Liver (tissue), 9 donors: ENCODE results near the gene AFP. TPM values are rescaled to one million over a fixed set of nuclear protein-coding genes. Genes with fewer than 3 reads are reported as not detected.

Source experiments
- DNase-seq: peaks from one replicate; pipeline ENCODE4 v3.0.0-alpha.2; 2017; ENCODE audit warnings: low spot score
- H3K27ac ChIP-seq, 2 donors: one replicate each; pipeline ENCODE4 v1.7.0; 2013; ENCODE audit warnings: inconsistent platforms in 2 of 2, low read length in 2 of 2, control low read depth in 1 of 2, low read depth in 1 of 2, mild to moderate bottlenecking in 1 of 2
- H3K27me3 ChIP-seq, 4 donors: one replicate each; pipeline versions ENCODE4 v1.6.1 to v1.7.0; 2013; ENCODE audit warnings: low read length in 3 of 4, inconsistent platforms in 1 of 4, mild to moderate bottlenecking in 1 of 4, moderate library complexity in 1 of 4; ENCODE audit not compliant: control insufficient read depth in 4 of 4, insufficient read depth in 4 of 4
- H3K36me3 ChIP-seq, 4 donors: one replicate each; pipeline versions ENCODE4 v1.6.1 to v1.7.0; 2013; ENCODE audit warnings: low read length in 3 of 4, mild to moderate bottlenecking in 3 of 4, low read depth in 1 of 4, moderate library complexity in 1 of 4; ENCODE audit not compliant: control insufficient read depth in 4 of 4, insufficient read depth in 3 of 4
- H3K4me1 ChIP-seq, 4 donors: one replicate each; pipeline versions ENCODE4 v1.6.1 to v1.7.0; 2013; ENCODE audit warnings: low read length in 3 of 4, mild to moderate bottlenecking in 3 of 4, moderate library complexity in 1 of 4; ENCODE audit not compliant: control insufficient read depth in 4 of 4, insufficient read depth in 4 of 4
- H3K4me3 ChIP-seq, 3 donors: one replicate each; pipeline versions ENCODE4 v1.6.1 to v1.7.0; 2013; ENCODE audit warnings: low read length in 3 of 3, control low read depth in 1 of 3, low read depth in 1 of 3, mild to moderate bottlenecking in 1 of 3
- H3K9ac ChIP-seq, 2 donors: one replicate each; pipeline ENCODE4 v1.7.0; 2013; ENCODE audit warnings: low read length in 2 of 2, mild to moderate bottlenecking in 2 of 2, moderate library complexity in 2 of 2, control low read depth in 1 of 2, low read depth in 1 of 2
- H3K9me3 ChIP-seq, 4 donors: one replicate each; pipeline versions ENCODE4 v1.6.1 to v1.7.0; 2013; ENCODE audit warnings: low read length in 3 of 4; ENCODE audit not compliant: control insufficient read depth in 4 of 4
- FOXA1 ChIP-seq: IDR thresholded peaks from 2 replicates; pipeline ENCODE4 v1.6.1; 2016; ENCODE audit warnings: antibody characterized with exemption
- YY1 ChIP-seq: IDR thresholded peaks from 2 replicates; pipeline ENCODE4 v1.6.1; 2016; ENCODE audit warnings: antibody characterized with exemption, mild to moderate bottlenecking
- WGBS: extraction: QIAGEN DNeasy Blood & Tissue Kit; methylation state at CpG from one replicate; pipeline ENCODE4 v1.1.7; 2013; 5-methylcytosine and 5-hydroxymethylcytosine counted together
- polyA plus RNA-seq, 2 donors: library from polyadenylated mRNA; stranded (reverse) in 1 of 2; unstranded in 1 of 2; fragments of 200-250 nt in 1 of 2; fragments of >200 nt in 1 of 2; fragmentation: Nextera tagmentation in 1 of 2; extraction: Ambion mirVana in 1 of 2; gene quantifications; one replicate each; pipeline versions ENCODE4 v1.2.1 to v1.2.3, GENCODE V29; 2013 to 2015
- total RNA-seq, 2 donors: library from RNA; depleted of rRNA; stranded (reverse); fragments of >200 nt; gene quantifications; one replicate each; pipeline ENCODE4 v1.2.3, GENCODE V29; 2014
- donor health status: healthy.
- donor health status: healthy.
- donor health status: healthy.
- donor health status: healthy.
- donor health status: healthy.

Gene AFP
- total and polyA plus RNA-seq, 4 donors: 1.0 to 3,875 (median 5.7) TPM

DNA sequence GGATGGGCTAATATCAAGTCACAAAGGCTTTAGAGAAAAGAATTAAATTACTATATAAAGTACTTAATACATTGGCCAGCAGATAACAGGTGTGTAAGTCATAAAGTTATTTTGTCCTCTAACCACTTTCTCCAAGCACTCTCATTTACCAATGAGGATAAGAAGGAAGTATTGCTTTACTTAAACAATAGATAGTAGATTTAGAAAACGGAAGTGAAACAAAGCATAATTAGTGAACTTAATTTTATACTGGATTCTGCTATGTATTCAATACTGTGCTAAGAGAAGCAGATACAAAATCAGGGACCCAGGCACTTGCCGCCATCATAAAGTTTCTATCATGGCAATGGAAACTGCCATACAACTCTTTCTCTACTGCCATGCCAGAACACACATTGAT lies 69.5 kb downstream of the AFP start:
- H3K9me3 ChIP-seq: no peaks in the 10 kb centered on the region
- no peak overlapping the region for H3K4me3 ChIP-seq
- H3K27ac ChIP-seq: peak overlapping the region; percentile 13 to 80
- no peak for DNase-seq
- H3K36me3 ChIP-seq: peaks cover 5 to 42% (median 11%) of the 10 kb centered on the region in 4 donors
- TF ChIP-seq YY1 (no peak), FOXA1 (no peak)
- peaks cover 5 to 63% (median 32%) of the 10 kb centered on the region in 4 donors for H3K4me1 ChIP-seq
- WGBS: 91% methylated on average over 2 of the region's 2 CpGs
- H3K9ac ChIP-seq: no peak overlapping the region
- no peaks in the 10 kb centered on the region for H3K27me3 ChIP-seq

Other genes with a start within 250 kb of the AFP start
- gene ANKRD17, start 177.4 kb upstream of the AFP start, total RNA-seq: 10 to 100 TPM; 25.5 to 38.5 TPM
- gene ANKRD17, start 177.4 kb upstream of the AFP start, polyA plus RNA-seq: 10 to 100 TPM; 11.6 to 13.8 TPM
- over 10,000 TPM; 37,224 to 59,987 TPM for gene ALB, start 31.9 kb upstream of the AFP start, total RNA-seq
- gene ALB, start 31.9 kb upstream of the AFP start, polyA plus RNA-seq: over 10,000 TPM; 33,161 to 33,802 TPM
- gene AFM, start 45.5 kb downstream of the AFP start, total RNA-seq: 100 to 1,000 TPM in 1 of 2 donors, 10 to 100 TPM in 1; 40.1 to 274 TPM
- 100 to 1,000 TPM in 1 of 2 donors, 10 to 100 TPM in 1; 96.3 to 232 TPM for gene AFM, start 45.5 kb downstream of the AFP start, polyA plus RNA-seq
- gene RASSF6, start 184.2 kb downstream of the AFP start, total RNA-seq: under 1 TPM; 0.08 to 0.09 TPM
- under 1 TPM; 0.15 to 0.38 TPM for gene RASSF6, start 184.2 kb downstream of the AFP start, polyA plus RNA-seq